AG08395 (cell line): ENCODE results near the gene NTN1.

Experiments used
- DNase-seq: peaks from one replicate; pipeline ENCODE4 v3.0.0; 2012; ENCODE audit warnings: mixed read lengths, low spot score

The NTN1 gene

DNA sequence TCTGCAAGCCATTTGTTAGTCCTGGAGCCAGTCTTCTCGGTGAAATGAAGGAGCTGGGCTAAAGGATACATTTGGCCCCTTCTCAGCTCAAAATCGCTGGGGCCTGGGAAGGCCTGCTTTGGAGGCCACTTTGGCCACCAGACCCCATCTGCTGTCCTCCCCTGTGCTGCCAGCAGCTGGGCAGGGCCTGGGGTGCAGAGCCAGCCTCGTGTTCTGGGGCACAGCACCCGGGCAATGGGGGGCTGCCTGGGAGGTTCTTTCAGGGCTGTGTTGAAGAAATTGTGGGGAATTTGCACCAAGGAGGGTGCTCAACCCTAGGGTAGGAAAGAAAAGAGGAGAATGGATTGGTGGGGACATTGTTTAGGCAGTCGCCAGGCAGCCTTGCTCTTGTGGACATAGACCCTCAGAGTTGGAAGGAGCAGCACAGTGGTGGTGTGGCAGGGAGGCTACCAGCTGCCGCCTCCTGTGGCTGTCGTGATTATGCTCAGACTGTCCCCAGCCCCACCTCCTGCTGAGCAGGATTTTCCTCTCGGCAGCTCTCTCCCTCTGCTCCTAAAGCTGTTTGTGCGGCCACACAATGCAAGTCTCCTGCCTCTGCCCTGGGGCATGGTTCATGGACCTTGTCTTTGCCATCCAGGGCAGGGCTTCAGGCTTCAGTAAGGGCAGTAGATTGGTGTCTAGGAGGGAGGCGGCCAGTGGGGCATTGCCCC, 174.8 kb downstream of the NTN1 start:
- DNase-seq = no peak

GRCh38 chr17:9199571-9200551, 178.6 kb downstream of the NTN1 start:
- DNase-seq = no peak

- no peak for DNase-seq
Observed at GRCh38 chr17:9200699-9201359, 179.5 kb downstream of the NTN1 start.

GRCh38 chr17:9202532-9202931, 181.2 kb downstream of the NTN1 start:
- DNase-seq = peak; percentile 27

- DNase-seq = no peak
Observed at GRCh38 chr17:9203771-9204425, 182.6 kb downstream of the NTN1 start.

GRCh38 chr17:9204637-9205329, 183.5 kb downstream of the NTN1 start:
- DNase-seq = no peak

- DNase-seq = no peak
Observed at GRCh38 chr17:9205520-9206409, 184.5 kb downstream of the NTN1 start.

GRCh38 chr17:9206410-9206703, 185.0 kb downstream of the NTN1 start:
- no peak for DNase-seq

DNA sequence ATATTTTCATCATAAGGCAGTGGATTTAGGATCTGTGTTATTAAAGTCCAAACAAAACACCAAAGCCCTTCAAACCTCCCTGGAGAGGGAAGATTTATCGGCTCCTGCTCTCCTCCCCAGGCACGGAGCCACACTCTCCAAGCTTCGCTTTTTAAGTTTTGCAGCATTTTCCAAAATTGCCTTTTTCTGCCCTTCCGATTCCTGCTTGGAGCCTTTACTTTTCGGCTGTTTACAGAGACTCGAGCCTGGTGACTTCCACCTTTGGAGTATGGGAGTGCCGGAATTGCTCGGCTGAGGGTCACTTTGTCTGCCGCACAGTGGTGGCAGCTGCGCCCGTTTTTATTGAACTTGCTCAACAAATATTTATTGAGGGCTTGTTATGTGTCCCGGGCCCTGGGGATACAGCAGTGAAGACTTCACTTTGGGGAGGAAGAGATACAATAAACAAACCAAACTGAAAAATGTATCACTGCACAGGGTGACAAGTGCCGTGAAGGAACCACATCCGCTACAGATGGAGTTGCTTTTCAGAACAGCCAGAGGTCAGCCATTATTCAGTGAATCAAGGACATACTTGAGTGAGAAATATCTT, 185.5 kb downstream of the NTN1 start:
- no peak for DNase-seq

- DNase-seq = no peak
Observed at GRCh38 chr17:9208381-9209105, 187.2 kb downstream of the NTN1 start.

DNA sequence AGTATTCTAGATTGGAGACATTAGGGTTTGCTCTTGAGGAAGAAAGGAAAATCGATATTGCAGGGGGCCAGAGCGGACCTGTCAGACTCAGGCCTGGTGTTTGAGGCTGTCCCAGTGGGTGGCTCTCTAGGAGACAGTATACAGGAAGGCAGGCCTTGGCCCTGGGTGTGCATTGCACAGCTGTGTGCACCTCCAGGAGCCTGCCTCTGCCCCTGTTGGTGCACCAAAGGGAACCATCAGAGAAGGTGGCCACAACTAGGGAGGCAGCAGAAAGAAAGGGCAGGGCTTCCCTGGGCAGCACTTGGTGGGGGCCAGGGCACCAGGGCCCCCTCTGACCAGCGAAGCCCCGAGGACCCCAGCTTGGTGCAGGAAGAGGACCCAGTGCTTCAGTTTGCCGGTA, 188.0 kb downstream of the NTN1 start:
- DNase-seq = no peak

DNA sequence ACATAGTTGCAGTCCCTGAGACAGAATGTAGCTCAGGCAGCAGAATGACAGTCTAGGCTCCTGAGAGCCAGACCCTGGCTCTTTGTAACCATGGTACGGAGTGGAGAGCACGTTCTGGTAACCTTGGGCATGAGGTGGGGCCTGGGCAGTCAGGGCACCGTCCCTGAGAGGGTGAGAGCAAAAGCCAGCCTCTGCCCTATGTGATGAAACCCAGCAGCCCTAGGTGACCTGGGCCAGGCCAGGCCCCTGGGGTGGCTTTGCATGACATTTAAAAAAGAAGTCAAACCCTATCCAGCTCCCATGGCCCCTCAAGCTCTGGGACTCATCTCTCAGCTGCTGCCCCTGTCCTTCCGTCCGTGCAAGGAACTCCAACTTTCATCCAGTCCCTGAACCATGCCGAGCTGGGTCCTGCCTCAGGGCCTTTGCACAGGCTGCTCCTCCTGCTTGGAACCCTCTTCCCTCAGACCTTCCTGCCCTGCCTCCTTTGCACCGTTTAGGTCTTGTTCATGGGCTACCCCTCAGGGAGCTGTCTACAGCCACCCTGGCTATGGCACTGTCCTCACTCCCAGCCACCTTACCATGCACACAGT, 188.6 kb downstream of the NTN1 start:
- no peak for DNase-seq

DNA sequence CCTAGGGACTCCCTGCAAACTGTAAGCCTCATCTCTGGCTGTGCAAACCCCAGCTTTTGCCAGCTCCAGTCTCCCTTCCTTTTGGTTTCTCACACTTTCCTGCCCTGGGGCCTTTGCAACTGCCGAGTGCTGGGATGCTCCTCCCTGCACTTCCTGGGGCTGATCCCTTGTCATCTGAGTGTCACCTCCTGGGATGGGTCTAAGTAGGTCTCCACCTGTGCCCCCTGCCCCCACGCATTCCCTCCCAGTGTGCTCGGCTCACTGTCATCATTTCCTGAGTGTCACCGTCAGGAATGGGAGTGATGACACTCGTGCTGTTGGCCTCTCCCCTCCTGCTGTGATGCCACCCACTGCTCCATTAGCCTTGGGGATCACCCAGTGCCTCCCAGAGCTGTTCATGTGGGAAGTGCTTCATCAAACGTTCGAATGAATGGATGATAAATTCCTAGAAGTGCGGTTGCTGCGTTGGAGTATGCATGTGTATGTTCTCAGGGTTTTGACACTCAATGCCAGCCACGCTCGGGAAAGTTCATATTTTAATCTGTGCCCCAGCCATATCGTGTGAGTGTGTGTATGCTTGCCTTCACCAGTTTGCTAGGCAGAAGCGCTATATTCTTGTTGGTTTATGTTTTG, 189.9 kb downstream of the NTN1 start:
- no peak for DNase-seq

DNA sequence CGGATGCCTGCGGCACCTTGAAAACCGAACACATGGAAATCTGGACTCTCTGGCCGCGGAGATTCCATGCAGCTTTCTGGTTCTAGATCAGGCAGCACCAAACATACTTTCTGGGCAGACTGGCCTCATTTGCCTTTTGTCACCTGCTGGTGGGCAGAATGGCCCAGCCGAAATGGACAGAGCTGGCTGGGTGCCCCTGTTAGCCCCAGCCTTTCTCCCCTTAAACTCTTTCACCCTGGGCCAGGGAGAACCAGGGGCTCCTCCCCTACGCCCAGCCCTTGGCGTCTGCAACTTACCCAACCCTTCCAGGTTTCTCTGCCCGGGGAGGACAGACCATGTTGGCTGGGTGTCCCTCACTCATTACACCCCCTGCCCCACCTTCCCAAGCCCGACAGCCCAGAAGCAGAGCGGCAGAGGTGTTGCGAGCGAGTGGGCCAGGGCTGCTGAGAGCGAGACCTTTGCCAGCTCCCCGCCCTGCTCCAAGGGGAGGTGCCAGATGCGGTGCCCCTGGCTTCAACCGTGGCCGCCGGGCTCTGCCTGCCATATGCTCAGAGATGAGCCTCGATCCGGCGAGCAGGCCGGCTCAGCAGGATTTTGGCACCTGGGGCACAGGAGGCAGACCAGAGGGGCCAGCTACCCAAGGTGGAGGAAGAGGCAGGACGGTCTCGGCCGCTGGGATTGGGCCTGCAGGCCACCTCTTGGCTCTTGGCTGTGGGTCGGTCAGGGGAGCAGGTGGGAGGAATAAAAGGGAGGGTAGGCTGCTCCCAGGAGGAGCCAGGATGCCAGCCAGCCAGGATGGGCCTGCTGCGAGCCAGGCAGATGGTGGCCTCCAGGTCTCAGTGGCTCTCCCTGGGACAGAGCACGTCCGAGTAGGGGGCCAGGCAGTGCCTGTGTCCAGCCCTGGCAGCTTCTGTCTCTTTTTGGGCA, 191.3 kb downstream of the NTN1 start:
- DNase-seq = no peak

GRCh38 chr17:9213303-9213640, 192.0 kb downstream of the NTN1 start:
- no peak for DNase-seq

- no peak for DNase-seq
Observed at GRCh38 chr17:9215465-9215864, 194.2 kb downstream of the NTN1 start.

DNA sequence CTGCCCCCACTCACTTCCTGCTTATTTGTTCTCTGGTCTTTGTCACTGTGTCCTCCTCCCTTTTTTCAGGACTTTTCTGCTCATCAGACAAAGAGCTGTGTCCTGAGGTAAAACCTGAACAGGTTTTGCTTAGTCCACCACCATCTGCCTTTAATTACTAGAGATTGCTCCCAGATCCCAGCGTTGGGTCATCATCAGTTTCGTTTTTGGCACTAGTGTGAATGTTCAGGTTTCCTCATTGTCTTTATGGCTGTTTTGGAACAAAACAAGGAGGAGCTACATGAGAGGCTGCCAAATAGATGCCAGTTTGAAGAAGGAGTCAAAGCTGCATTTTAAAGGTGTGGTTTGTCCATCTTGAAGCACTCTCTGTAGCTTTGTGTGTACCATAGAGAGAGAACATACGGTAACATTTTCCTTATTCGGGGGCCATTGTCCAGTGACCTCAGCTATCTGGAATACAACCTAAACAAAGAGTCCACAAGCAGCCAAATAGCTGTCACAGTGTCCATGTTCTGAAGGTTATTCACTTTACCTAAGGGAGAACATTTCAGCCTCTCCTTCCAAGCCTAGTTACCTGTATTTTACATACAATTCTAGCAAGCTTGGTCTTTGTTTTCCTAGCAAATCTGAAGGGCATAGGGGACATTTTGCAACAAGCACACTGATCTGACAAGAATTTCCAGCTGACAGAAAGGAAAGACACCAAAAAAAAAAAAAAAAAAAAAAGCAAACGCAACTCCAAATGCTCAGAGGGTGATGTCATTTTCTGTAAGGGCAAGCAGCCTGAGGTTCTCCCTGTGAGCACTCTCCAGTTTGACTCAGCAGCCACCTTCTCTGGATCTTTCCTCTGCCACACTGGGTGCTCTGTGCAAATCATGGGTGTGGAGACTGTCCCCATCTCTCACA, 196.1 kb downstream of the NTN1 start:
- peak; percentile 77 for DNase-seq
